Heart left ventricle (tissue), 16 donors: ENCODE results near the gene NLRC4. TPM values are rescaled to one million over a fixed set of nuclear protein-coding genes. Genes with fewer than 3 reads are reported as not detected.
"Not testable (repeated sequence)": the region's sequence is repeated elsewhere in the genome, so short reads cannot be mapped to it uniquely, and the experiment has no call there.

Experiments used
- ATAC-seq, 4 donors: fragments of 200-7000 bp; cut with Tn5 transposase; one replicate each; pipeline ENCODE4 v1.9.1; 2020 to 2022; ENCODE audit warnings: moderate library complexity in 4 of 4, mild to moderate bottlenecking in 3 of 4, moderate number of reproducible peaks in 1 of 4
- DNase-seq, 5 donors: peaks; one replicate each; pipeline ENCODE4 v3.0.0-alpha.2; 2020
- H3K27ac ChIP-seq, 12 donors: fragments of 200-600 bp; sonication (generic) in 4 of 12; one replicate each; pipeline versions ENCODE4 v1.5.0 to v1.8.0; 2016 to 2022; ENCODE audit warnings: mild to moderate bottlenecking in 2 of 12
- H3K27me3 ChIP-seq, 9 donors: fragments of 200-600 bp; sonication (generic) in 2 of 9; one replicate each; pipeline versions ENCODE4 v1.5.1 to v1.8.0; 2016 to 2022; ENCODE audit warnings: mild to moderate bottlenecking in 3 of 9
- H3K36me3 ChIP-seq, 9 donors: fragments of 200-600 bp; sonication (generic) in 2 of 9; one replicate each; pipeline versions ENCODE4 v1.5.0 to v1.8.0; 2018 to 2022; ENCODE audit warnings: mild to moderate bottlenecking in 2 of 9
- H3K4me1 ChIP-seq, 12 donors: fragments of 200-600 bp; sonication (generic) in 4 of 12; one replicate each; pipeline versions ENCODE4 v1.5.0 to v1.8.0; 2016 to 2022; ENCODE audit warnings: mild to moderate bottlenecking in 3 of 12
- H3K4me3 ChIP-seq, 12 donors: fragments of 200-600 bp; sonication (generic) in 4 of 12; one replicate each; pipeline versions ENCODE4 v1.5.0 to v1.8.0; 2017 to 2022; ENCODE audit warnings: mild to moderate bottlenecking in 9 of 12, moderate library complexity in 4 of 12
- H3K9me3 ChIP-seq, 12 donors: fragments of 200-600 bp; sonication (generic) in 4 of 12; one replicate each; pipeline versions ENCODE4 v1.5.0 to v1.8.0; 2016 to 2022; ENCODE audit warnings: mild to moderate bottlenecking in 1 of 12
- POLR2A ChIP-seq, 2 donors: fragments of 450-650 bp; IDR thresholded peaks; one replicate each; pipeline ENCODE4 v1.6.1; 2017; ENCODE audit warnings: antibody characterized with exemption in 2 of 2, mild to moderate bottlenecking in 2 of 2, moderate library complexity in 2 of 2
- WGBS, 4 donors: extraction: QIAGEN DNeasy Blood & Tissue Kit in 2 of 4; methylation state at CpG; one replicate each; pipeline versions ENCODE4 v1.1.5 to v1.1.7; 2013 to 2018; 5-methylcytosine and 5-hydroxymethylcytosine counted together
- intact Hi-C, 10 donors: fragments of 100-400 bp; cut with DNase I; formaldehyde crosslinking; loops; one replicate each; pipeline versions ENCODE4 v1.11.1 to v1.14.2; 2022
- polyA plus RNA-seq, 2 donors: library from polyadenylated mRNA; stranded (reverse); fragments of 200-250 nt; gene quantifications; one replicate each; pipeline ENCODE4 v1.2.3, GENCODE V29; 2013
- total RNA-seq, 9 donors: library from RNA; depleted of rRNA in 2 of 9; stranded (reverse); fragments of >200 nt in 2 of 9; fragmentation: NEBNext Ultra II Directional in 3 of 9; extraction: Animal tissue kit (Norgen Biotek cat#: 25700) in 3 of 9; gene quantifications; one replicate each; pipeline versions ENCODE4 v1.1.0 to v1.2.4, GENCODE V29; 2016 to 2023
- TF ChIP-seq, protein P1 (sequence below), 12 donors: fragments of 200-600 bp; sonication (generic) in 4 of 12; IDR thresholded peaks; one replicate each; pipeline versions ENCODE4 v1.5.0 to v1.8.0; 2018 to 2022; ENCODE audit warnings: antibody characterized with exemption in 12 of 12, mild to moderate bottlenecking in 5 of 12
- donor health status: ischemic (EF 13 %, LVEDD 7.1; RV severe dilation, severe dysfunction).
- donor health status: healthy with polysubstance abuse.
- donor health status: DM: no; HTN: yes; CAD: no.
- donor health status: DM: no; HTN: no; CAD: no.
- donor health status: ischemic (EF 25% LVEDD 6.9; RV normal size, moderate dysfunction).
- donor health status: ischemic (EF 25% LVEDD 5.7; RV mildly dilated, moderate dysfunction).
- donor health status: healthy.
- donor health status: DM: yes; HTN: yes; CAD: no.
- donor health status: ischemic (EF 35%, LVEDD 5.7; RV mildly dilated, moderate dysfunction).
- donor health status: nonischemic (EF 11% LVEDD 7.7; RV severe dilation, severe dysfunction).
- donor health status: DM: yes; HTN: yes; CAD: no.
- donor health status: PGD.
- donor health status: ischemic (EF 29% LVEDD 5.4; RV normal size, mild dysfunction).
- donor health status: nonischemic (EF 23%, LVEDD 6.1; RV moderate dilation, normal function).

Gene NLRC4
- total and polyA plus RNA-seq, 11 donors, result 0.19 to 4.8 (median 0.55) TPM

DNA sequence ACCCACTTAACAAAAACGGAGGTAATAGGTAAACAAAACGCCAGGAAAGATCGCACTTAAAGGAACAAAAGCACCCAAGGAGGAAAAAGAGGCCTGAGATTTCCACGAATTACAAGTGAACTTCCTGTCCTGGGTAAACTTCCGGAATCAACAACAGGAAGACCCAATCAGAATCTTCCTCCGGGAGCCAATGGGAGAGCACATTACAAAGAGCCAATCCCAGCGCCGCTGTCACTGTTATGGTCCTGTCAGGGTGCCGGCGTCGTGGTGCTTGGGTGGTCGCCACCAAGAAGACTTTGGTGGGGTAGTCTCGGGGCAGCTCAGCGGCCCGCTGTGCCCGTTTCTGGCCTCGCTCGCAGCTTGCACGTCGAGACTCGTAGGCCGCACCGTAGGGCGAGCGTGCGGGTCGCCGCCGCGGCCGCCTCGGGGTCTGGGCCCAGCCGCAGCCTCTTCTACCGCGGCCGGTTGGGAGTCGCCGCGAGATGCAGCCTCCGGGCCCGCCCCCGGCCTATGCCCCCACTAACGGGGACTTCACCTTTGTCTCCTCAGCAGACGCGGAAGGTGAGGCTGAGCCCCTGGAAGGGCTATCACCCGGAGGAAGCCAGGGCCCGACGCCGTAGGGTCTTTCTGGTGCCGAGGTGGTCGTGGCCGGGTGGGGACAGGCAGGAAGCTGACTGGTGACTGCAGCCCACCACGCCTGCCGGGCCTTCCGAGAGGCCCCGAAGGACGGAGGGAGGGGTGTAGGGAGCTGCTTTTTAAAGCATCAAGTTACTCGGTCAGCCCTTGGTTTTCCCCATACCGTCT lies 13.2 kb upstream of the NLRC4 start, which contains the start of gene YIPF4:
YIPF4 (plus strand) TSS at position 231 of the 804 bp plus-strand sequence; CDS start at position 483, 252 bp downstream.
- WGBS, 4 donors, result 0 to 1% (median 0%) methylated on average over 11 to 59 of the region's 59 CpGs
- no peaks in the 10 kb centered on the region for H3K9me3 ChIP-seq
- peak in 1 of 2 donors; percentile 75 for TF ChIP-seq POLR2A (IDR thresholded peaks at IDR 0.05)
- TF ChIP-seq, protein P1, sequence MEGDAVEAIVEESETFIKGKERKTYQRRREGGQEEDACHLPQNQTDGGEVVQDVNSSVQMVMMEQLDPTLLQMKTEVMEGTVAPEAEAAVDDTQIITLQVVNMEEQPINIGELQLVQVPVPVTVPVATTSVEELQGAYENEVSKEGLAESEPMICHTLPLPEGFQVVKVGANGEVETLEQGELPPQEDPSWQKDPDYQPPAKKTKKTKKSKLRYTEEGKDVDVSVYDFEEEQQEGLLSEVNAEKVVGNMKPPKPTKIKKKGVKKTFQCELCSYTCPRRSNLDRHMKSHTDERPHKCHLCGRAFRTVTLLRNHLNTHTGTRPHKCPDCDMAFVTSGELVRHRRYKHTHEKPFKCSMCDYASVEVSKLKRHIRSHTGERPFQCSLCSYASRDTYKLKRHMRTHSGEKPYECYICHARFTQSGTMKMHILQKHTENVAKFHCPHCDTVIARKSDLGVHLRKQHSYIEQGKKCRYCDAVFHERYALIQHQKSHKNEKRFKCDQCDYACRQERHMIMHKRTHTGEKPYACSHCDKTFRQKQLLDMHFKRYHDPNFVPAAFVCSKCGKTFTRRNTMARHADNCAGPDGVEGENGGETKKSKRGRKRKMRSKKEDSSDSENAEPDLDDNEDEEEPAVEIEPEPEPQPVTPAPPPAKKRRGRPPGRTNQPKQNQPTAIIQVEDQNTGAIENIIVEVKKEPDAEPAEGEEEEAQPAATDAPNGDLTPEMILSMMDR (IDR thresholded peaks at IDR 0.05), result no peak
- H3K36me3 ChIP-seq, result peaks cover 0 to 23% (median 18%) of the 10 kb centered on the region in 9 donors
- H3K27ac ChIP-seq, result peak within 1 kb of the TSS; percentile 62 to 97 (median 88)
- H3K4me3 ChIP-seq, result peak within 1 kb of the TSS; percentile 57 to 100 (median 84)
- H3K27me3 ChIP-seq, result no peaks in the 10 kb centered on the region
- ATAC-seq, result peak; percentile 96 to 99 (median 99)
- intact Hi-C loops, result loop anchor here in 2 of 10 donors (2.0 to 10.0 kb wide), 3 partner anchors 79 to 113 kb away; partner anchors contain the start of genes BIRC6 (in 2 of the 2) and SLC30A6 (in 2 of the 2)
- peak; percentile 85 to 88 (median 87) for DNase-seq
- H3K4me1 ChIP-seq, result peaks cover 0 to 39% (median 24%) of the 10 kb centered on the region in 12 donors

- WGBS, 4 donors, result 51 to 65% (median 52%) methylated on average over 5 of the region's 5 CpGs
- TF ChIP-seq, protein P1 (IDR thresholded peaks at IDR 0.05), result no peak
- no peak for TF ChIP-seq POLR2A (IDR thresholded peaks at IDR 0.05)
- intact Hi-C loops, result loop anchor here in 2 of 10 donors (2.0 to 10.0 kb wide), 3 partner anchors 79 to 113 kb away; partner anchors contain the start of genes BIRC6 (in 2 of the 2) and SLC30A6 (in 2 of the 2)
- Histone ChIP-seq H3K9me3 (no peaks in the 10 kb centered on the region), H3K36me3 (peaks cover 0 to 18% (median 13%) of the 10 kb centered on the region in 9 donors), H3K27me3 (no peaks in the 10 kb centered on the region), H3K27ac (peak overlapping the region; percentile 62 to 97 (median 88)), H3K4me1 (peaks cover 0 to 39% (median 24%) of the 10 kb centered on the region in 12 donors), H3K4me3 (peak overlapping the region; percentile 57 to 100 (median 84))
- peak in 1 of 4 donors; percentile 7 for ATAC-seq
- DNase-seq, result no peak
Measured at GRCh38 chr2:32277363-32277673, 12.6 kb upstream of the NLRC4 start.

GRCh38 chr2:32275790-32276189 lies 11.1 kb upstream of the NLRC4 start:
- not testable (repeated sequence) for DNase-seq, H3K9me3 ChIP-seq, H3K36me3 ChIP-seq, H3K27me3 ChIP-seq, H3K27ac ChIP-seq, H3K4me3 ChIP-seq, ATAC-seq
- H3K4me1 ChIP-seq, result peaks cover 0 to 28% (median 18%) of the 10 kb centered on the region in 12 donors
- 84 to 94% (median 89%) methylated on average over 7 of the region's 7 CpGs for WGBS, 4 donors
- intact Hi-C loops, result loop anchor here in 2 of 10 donors (2.0 to 10.0 kb wide), 3 partner anchors 81 to 111 kb away; partner anchors contain the start of genes BIRC6 (in 2 of the 2) and SLC30A6 (in 2 of the 2)

- ATAC-seq, result no peak
Measured at GRCh38 chr2:32274289-32274688, 9.6 kb upstream of the NLRC4 start.

More at GRCh38 chr2:32274289-32274688, 9.6 kb upstream of the NLRC4 start:
- DNase-seq, result no peak
- H3K27me3 ChIP-seq, result no peaks in the 10 kb centered on the region
- no peak overlapping the region for H3K27ac ChIP-seq
- WGBS, 4 donors, result 79 to 85% (median 80%) methylated on average over 2 of the region's 2 CpGs
- no peak for TF ChIP-seq POLR2A (IDR thresholded peaks at IDR 0.05)
- TF ChIP-seq, protein P1 (IDR thresholded peaks at IDR 0.05), result no peak
- no peaks in the 10 kb centered on the region for H3K36me3 ChIP-seq
- intact Hi-C loops, result loop anchor here in 2 of 10 donors (10.0 kb wide), 1 partner anchor 109 kb away; the partner anchor contains the start of gene SLC30A6 (in 2 of the 2)
- H3K9me3 ChIP-seq, result no peaks in the 10 kb centered on the region
- H3K4me3 ChIP-seq, result no peak overlapping the region
- H3K4me1 ChIP-seq, result peaks cover 0 to 17% (median 9%) of the 10 kb centered on the region in 12 donors
